Skin of body (tissue), 2 donors: ENCODE measurements around the gene CCR2. TPM values are rescaled to one million over a fixed set of nuclear protein-coding genes. Genes with fewer than 3 reads are reported as not detected.
"Not testable (repeated sequence)": the region's sequence is repeated elsewhere in the genome, so short reads cannot be mapped to it uniquely, and the experiment has no call there.

Source experiments
- DNase-seq: peaks from one replicate; lab custom pipeline; 2025; lab: John Stamatoyannopoulos, UW
- total RNA-seq: library from RNA; depleted of rRNA; stranded (reverse); fragments of >200 nt; gene quantifications from one replicate; pipeline ENCODE4 v1.2.3, GENCODE V29; 2014

The CCR2 gene
- total RNA-seq, 1 donor from 2014 or later = 2.9 TPM

DNA sequence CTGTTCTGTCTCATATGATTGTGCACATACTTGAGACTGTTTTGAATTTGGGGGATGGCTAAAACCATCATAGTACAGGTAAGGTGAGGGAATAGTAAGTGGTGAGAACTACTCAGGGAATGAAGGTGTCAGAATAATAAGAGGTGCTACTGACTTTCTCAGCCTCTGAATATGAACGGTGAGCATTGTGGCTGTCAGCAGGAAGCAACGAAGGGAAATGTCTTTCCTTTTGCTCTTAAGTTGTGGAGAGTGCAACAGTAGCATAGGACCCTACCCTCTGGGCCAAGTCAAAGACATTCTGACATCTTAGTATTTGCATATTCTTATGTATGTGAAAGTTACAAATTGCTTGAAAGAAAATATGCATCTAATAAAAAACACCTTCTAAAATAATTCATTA, 21.9 kb downstream of the CCR2 start:
- no peak for DNase-seq

DNA sequence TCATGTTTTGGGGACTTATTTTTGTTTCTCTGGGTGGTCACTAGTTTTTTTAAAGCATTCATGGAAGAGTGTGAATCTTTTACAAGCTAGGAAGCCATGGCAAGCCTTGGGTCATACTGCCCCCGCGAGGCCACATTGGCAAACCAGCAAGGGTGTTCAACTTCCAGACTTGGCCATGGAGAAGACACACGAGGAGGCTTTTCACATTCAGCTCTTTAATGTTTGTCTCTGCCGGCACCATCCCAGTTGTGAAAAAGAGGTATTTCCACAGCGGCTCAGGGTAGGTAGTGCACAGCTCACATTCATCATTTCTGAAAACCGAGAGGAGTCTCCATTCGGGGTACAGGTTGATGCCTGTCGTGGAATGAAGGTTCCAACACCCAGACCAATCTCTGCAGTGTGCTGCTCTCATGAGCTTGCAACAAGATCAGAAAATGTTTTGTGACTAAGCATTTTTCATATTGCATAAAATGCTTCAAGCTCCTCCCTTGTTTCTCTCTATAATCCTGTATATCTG, 24.6 kb downstream of the CCR2 start:
- peak; percentile 18 for DNase-seq

DNA sequence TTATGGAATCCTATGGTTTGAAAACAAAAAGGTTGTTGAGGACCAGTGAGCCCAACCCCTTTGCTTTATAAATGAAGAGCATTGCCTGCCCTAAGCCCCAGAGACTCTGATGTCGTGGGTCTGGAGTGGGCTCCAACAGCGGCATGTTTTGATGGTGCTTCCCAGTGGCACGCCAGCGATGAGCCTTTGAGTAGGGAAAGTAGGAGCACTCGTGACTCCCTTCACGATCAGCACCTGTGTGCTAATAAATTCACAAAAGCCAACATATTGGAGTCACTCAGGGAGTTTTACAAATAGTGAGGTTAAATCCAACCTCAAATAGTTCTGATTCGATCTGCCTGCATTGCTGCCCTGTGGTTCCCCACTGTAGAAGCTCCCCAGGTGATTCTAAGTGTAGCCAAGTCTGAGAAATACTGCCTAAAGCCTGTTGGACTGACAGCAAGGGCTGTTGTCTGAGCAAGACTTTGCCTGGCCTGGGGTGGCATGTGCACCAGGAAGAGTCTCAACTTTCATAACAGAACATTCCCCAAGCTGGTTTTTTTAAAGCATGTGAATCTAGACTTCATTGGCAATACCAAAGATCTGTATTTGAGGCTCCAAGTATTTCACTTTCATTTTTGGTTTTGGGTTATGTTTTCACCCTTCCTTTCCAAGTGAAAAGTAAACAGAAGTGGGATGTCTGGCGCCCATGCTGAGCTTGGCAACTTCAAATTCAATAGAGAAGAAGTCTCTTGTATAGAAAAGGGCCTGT, 26.7 kb downstream of the CCR2 start:
- DNase-seq = no peak

DNA sequence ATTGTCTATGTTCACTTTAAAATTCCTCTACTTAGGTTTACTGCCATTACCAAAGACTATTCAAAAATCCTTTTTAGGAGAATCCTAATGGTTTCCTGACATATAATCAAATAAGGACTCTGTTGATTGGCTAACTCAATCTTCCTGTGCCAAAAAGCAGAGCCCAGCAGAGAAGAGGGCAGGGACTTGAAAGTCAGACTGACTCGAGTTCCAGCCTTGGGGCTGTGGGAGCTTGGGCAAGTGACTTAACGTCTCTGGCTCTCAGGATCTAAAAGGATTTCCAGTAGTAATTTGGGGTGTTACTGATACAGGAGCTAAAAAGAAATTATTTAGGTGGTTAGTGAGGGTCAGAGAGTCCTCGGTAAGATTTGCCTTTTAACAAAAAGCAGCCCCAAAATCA, 27.7 kb downstream of the CCR2 start:
- no peak for DNase-seq

DNA sequence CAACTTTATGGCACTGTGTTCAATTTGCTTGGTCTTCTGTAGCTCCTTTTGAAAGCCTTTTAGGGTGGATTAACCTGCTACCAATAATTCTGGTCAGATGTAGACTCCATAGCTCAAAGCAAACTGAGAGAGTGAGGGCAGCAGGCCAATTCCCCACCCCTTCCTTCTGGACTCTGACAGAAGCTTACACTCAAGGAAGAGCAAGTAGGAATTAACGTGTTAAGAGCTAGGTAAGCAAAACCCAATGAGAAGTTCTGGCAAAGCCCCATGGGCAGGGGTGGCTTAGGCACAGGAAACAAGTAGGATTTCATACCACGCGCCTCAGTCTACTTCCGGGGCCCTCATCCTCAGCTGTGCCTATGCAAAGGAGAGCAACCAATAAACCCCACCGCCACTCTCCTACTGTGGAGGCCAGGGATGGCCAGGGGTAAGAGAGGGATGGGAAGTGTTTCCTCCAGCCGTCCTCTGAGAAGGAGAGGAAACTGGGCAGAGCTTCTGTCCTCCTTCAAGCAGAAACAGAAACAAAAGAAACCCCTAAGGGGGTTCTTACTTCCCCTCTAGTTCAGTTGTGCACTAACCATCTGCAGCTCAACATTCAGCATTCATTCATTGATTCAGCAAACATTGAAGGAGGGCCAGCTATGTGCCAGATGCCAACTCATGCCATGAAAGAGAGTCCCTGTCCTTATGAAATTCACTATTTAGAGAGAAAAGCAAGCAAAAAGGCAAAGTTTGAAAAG, 29.5 kb downstream of the CCR2 start:
- DNase-seq = no peak

DNA sequence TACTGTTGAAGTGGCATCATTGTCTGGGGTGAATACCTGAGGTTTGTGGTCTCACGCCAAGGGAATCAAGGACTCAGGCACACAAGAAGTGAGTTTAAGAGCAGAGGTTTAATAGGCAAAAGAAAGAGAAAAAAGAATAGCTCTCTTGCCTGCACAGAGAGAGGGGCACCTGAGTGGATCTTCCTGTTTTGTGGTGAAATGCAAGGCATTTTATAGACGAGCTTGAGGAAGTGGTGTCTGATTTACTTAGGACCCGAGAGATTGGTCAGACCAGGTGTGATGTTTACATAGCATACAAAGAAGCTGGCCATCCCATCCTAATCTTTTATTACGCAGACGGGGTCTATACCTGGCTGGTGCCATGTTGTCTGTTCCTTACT, 30.0 kb downstream of the CCR2 start:
- no peak for DNase-seq

DNA sequence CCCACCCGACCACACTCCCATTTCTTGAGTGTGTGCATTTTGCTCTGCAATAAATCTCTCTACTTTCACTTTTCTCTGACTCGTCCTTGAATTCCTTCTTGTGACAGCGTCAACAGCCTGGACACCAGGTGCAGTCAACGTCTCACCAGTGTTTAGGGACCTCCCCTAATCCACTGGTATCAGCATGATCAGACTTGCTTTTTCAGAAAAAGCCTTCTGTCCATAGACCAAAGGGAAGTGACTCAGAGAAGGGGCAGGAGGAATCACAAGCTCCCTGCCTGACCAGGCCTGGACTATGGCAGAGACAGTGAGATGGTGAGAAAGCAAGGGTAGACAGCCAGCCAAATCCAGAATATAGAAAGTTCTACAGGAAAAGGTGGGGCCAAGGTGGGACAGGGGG, 32.3 kb downstream of the CCR2 start:
- DNase-seq = no peak

DNA sequence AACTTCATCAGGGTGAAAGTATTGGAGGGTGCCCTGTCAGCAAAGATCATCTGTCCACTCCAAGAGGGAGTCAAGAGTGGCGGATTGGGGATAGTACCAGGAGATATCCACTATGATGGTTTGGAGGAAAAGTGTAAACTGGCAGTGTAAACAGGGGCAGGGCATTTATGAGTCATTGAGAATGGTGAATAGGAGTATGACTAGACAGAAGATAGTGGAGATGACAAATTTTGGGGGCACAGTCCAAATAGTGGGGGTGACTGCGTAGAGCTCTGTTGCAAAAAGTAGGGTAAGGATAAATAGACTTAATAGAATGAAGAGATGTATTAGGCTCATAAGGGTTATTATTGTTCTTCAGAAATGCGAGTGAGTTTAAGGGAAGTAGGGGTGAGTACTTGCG, 34.9 kb downstream of the CCR2 start:
- DNase-seq = not testable (repeated sequence)

DNA sequence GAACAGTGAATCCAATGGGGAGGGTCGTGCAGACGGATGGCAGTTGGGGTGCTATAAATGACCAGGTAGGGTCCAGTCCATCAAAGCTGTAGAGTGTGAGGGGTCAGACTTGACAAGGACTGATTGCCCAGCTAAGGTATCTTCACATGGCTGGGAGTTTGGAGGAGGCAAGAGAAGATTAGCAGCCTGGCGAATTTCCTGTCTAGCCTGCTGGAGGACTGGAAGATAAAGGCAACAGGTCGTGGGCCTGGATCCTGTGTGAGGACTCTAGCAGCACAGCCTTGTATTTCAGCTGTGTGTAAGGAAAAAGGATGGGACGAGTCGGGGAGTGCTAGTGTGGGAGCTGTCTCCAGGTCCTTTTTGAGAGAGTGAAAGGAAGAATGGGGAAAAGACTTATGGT, 35.4 kb downstream of the CCR2 start:
- DNase-seq = no peak

DNA sequence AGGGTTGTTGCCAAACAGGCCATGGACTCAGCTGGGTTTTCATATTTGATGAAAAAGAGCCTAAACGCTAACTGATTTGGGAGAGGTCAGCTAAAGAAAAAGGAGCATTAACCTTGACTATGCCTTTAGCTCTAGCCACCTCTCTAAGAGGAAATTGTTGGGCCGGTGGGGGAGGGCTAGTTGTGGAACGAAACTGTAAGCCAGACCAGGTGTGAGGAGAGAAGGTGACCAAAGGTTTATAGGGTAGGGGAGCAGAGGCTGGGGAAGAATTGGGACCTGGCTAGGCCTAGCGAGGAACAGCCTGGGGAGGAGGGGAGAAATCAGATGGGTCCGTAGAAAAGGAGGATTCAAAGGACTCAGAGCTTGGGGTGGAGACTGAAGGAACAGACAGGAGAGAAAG, 37.6 kb downstream of the CCR2 start:
- DNase-seq = not testable (repeated sequence)

DNA sequence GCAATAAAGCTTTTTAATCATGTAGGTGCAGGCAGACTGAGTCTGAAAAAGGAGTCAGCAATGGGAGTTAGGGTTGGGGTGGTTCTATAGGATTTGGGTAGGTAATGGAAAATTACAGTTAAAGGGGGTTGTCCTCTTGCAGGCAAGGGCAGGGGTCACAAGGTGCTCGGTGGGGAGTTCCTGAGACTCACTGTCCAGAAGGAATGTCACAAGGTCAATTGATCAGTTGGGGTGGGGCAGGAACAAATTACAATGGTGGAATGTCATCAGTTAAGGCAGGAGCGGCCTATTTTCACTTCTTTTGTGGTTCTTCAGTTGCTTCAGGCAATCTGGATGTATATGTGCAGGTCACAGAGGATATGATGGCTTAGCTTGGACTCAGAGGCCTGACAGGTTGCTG, 39.1 kb downstream of the CCR2 start:
- no peak for DNase-seq

DNA sequence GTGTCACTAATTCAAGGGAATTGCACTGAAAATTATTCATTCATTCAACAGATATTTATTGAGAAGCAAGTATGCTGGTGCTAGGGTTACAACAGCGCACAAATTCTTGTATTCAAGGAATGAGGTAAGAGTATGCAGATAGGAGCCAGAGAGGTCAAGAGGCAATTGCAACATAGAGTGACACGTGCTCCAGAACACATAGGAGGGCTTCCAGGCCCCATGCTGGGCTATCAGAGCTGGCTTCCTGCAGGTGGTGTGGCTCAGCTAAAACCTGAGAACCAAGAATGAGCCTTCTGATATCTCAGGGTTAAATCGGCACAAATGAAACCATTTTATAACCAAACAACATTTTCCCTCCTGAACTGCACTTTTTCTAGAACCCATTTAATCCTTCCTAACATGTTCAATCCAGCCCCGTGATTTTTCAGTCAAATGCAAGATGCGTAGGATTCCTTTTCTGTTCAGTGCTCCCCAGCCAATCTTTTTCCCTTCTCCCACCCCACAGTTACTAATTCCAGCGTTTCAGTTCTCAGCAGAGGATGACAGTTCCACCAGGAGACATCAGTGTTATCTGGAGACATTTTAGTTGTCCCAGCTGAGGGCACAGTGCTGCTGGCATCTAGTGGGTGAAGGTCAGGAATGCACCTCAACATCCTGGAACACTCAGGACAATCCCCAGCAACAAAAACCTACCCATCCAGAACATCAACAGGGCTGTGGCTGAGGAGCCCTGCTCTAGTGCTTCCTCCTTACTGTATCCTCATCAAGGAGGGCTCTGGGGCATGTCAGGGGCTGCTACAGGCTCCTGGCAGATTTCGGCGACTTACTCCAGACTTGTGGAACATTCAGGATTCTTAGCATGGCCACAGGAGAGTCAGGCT, 39.9 kb downstream of the CCR2 start:
- no peak for DNase-seq

DNA sequence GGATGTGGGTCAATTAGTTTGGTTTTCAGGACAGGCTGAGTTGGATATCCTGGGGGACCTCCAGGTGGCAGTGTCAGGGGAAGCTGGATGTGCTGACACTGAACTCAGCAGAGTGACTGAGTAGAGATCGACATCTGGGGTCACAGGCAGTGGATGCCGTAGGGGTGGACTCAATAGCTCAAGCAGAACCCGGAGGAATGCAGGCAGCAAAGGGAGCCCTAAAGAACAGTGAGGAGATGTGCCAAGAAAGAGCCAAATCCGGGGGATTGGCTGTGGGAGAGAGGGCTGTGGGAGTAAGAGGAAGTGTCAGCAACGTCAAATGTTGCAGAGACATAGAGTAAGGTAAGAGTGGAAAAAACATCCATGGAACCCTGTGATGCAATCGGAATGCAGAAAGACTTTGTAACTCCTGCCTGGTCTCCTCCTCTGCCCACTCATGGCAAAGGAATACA, 41.3 kb downstream of the CCR2 start:
- DNase-seq = no peak

DNA sequence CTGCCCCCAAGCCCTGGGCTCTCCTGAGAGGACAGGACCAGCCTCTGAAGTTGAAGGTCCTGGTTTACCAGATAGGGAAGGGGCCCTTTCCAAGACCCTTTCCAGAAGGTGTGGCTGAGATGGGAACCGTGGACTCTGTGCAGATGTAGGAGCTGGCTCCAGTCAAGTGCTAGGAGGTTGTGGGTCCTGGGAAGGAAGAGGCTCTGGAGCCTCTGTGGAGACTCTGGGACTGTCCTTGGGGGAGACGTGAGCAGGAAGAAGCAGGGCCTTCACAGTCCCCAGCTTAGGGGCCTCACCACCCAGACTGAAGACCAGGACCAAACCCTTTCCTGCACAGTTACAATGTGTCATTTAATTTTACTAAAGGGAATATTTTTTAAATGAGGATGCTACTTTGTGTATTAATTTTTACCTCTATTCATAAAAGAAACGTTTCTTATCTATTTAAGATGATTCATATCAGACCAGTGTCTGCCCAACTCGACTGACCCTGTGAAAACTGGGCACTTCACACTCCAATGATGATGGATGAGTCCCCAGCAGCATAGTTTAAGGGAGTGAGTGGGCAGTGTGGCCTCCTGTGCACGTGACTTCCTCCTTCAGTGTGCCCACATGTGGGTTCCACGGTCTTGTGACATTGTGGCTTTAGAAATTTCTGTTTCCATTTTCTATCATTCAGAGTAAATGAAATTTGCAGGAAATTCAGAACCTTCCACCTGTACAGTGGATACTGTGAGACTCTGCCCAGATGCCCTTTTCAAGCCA, 42.0 kb downstream of the CCR2 start:
- no peak for DNase-seq

DNA sequence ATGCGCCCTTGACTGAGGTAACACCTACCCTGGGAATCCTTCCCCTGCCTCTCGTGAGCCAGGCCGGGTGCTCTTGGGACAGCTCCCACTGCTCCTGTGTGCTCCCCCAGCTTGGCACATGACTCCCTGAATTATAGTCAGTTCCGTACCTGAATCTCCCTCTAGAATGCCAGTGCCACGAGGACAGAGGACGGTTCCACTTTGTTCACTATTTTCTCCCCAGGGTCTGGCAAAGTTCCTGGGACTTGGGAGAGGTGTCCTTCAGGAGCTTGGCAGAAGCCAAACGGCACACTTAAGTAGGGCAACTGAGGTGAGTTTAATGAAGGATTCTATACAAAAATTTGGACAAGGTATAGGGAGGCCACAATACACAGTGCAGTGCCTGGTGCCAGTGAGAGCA, 43.2 kb downstream of the CCR2 start:
- DNase-seq = no peak

DNA sequence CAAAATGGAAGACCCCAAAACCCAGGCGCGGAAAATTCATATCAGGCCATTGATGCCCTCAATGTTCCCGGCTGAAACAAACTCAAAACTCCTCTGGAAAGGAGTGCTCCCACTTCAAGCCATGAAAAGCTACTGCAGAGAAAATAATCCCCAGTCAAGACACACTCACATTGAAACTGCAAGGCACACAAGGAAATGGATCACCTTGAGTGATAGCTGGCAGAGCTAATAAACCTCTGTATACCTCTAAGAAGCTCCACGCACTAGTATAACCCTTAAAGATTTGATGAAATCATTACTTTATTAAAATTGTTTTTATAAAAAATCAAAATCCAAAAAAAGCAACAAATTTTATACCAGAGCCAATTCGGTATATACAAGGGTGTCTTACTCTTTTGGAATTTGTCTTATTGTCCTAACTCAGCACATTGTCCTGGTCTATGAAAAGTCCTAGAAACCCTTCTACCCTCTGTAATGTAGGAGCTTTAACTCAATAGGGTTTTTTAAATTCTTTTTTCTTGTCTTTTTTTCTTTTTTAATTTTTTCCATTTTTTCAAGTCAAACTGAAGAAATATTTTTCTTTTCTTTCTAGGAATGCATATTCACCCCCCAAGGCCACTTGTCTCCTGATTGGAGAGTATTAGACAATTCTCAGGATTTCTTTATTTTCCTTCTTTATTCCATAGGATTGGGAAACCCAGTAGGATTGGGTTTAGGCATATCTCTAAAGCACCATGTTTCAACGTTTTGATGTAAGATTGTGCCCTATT, 44.5 kb downstream of the CCR2 start:
- DNase-seq = no peak

DNA sequence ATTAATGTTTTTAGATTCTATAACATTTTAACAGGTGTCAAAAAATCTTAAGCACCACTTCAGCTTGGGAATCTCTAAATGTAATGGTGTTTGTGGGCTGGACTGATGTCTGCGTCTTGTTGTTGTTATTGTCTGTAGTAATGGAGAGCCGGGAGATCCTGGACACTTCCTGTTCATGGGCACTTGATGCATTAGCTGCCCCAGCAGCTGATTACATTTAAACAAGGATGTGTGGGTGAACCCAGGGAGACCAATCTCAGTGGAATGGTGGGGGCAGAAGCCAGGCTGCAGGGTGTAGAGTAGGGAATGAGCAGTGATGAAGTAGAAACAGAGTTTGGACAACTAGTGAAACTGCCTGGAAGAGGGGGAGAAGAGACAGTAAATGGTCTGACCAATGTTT, 45.2 kb downstream of the CCR2 start:
- DNase-seq = no peak

DNA sequence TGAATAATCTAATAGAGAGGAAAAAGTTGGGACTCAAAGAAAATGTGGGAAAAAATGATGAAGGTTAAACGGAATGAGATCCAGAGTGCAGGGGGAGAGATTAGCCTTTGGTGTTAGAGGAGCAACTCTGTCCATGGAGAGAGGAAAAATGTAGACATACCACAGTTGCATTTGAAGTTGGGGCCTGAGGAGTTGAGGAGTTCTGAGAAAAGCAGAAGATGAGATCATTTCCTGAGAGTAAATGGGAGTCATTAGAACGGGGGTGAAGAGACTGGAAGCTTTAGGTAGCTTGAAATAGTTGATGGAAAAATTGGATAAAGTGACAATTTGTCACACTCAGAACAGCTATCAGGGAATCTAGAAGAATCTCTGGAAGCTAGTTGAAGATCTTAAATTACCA, 45.6 kb downstream of the CCR2 start:
- no peak for DNase-seq

DNA sequence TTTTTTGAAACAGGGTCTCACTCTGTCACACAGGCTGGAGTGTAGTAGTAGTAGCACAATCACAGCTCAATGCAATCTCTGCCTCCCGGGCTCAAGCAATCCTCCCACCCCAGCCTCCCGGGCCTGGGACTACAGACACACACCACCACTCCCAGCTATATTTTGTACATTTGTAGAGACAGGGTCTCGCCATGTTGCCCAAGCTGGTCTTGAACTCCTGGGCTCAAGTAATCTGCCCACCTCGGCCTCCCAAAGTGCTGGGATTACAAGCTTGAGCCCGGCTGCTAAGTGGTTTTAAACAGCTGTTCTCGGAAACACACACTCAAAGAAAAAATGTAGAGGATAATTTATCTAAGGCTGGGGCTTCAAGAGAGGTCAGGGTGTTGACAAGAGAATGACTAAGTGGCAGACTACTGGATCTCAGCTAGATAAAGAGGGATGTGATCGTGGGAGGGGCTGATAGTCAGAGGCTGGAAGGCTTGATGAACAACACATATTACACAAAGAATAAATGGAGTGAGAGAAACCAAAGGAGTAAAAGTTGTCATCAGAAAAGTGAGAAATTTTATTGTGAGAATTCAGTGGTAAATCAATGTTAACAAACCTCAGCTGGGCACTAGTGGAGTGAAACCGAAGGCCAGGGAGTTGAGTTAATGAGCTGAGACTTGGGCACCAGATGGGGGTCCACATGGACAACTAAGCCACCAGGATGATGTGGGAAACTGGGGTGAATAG, 46.3 kb downstream of the CCR2 start:
- DNase-seq = no peak

DNA sequence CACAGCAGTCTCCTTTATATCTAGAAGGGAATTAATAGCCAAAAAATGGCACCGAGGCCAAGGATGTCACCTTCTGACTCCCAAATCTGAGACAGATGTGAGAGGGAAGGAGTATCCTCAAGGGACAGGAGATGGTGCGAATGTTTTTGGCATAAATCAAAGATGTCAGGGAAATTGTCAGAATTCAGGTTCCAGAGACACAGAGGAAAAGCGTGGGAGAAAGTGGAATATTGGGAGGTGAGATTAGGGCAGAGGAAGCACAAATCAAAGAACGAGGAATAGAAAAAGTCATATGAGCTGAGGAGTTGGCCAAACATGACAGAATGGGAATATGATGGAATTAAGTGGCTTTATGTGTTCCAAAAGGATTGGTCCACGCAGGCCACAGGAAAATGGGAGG, 46.9 kb downstream of the CCR2 start:
- DNase-seq = no peak
